Uterus (tissue), 2 donors: Measurements from ENCODE around the gene MYO1D.

Source experiments
- POLR2A ChIP-seq, 2 donors: fragments of 450-650 bp; IDR thresholded peaks; one replicate each; pipeline ENCODE4 v1.6.1; 2016; ENCODE audit warnings: antibody characterized with exemption in 2 of 2, mild to moderate bottlenecking in 1 of 2, moderate library complexity in 1 of 2
- TF ChIP-seq, protein P1 (sequence below), 4 experiments: fragments of 200-600 bp in 2 of 4; fragments of 450-650 bp in 2 of 4; sonication (generic) in 2 of 4; IDR thresholded peaks; one replicate each; pipeline ENCODE4 v1.5.1; 2016 to 2019; ENCODE audit warnings: antibody characterized with exemption in 4 of 4, mild to moderate bottlenecking in 2 of 4, moderate library complexity in 1 of 4

- TF ChIP-seq, protein P1, sequence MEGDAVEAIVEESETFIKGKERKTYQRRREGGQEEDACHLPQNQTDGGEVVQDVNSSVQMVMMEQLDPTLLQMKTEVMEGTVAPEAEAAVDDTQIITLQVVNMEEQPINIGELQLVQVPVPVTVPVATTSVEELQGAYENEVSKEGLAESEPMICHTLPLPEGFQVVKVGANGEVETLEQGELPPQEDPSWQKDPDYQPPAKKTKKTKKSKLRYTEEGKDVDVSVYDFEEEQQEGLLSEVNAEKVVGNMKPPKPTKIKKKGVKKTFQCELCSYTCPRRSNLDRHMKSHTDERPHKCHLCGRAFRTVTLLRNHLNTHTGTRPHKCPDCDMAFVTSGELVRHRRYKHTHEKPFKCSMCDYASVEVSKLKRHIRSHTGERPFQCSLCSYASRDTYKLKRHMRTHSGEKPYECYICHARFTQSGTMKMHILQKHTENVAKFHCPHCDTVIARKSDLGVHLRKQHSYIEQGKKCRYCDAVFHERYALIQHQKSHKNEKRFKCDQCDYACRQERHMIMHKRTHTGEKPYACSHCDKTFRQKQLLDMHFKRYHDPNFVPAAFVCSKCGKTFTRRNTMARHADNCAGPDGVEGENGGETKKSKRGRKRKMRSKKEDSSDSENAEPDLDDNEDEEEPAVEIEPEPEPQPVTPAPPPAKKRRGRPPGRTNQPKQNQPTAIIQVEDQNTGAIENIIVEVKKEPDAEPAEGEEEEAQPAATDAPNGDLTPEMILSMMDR (IDR thresholded peaks at IDR 0.05): no peak
- no peak for TF ChIP-seq POLR2A (IDR thresholded peaks at IDR 0.05)
These were observed 390.7 kb downstream of the MYO1D start for GRCh38 chr17:32486111-32486700.
